Measurements from ENCODE around the gene RASA3. TPM values are rescaled to one million over a fixed set of nuclear protein-coding genes. Genes with fewer than 3 reads are reported as not detected.
A peak's percentile ranks its signal among the peaks of the same experiment; 100 is the strongest.

Gene RASA3
- total and polyA plus RNA-seq, 11 donors, result 4.8 to 24.2 (median 9.7) TPM

DNA sequence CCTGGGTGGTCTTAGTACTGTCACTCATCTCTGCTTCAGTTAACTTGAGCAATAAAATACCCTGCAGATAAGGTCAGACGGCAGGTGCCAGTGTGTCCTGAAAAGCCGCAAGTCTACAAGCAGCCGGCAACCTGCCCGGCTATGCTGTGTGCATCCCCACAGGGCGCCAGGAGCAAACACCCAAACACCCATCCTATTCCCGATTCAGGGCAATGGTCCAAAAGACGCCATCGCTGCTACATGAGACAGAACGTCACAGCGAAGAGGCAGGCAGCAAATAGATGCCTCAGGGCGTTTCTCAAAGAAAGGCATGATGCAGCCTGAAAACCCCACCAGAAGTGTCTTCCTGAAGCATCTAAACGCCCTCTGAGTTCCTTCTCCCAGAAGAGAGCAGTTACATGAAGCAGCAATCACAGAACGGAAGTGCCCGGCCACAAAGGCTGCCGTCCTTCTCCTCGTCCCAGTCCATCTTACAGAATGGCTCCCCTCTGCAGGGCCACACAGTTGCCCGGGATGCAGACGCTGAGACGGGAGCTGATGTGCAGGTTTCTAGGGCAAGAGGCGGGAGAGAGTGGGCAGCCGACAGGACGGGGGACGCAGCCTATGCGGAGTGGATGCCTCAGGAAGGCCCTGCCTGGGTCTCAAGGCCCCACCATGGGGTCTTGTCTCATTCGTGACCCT, 35.1 kb downstream of the RASA3 start:
- H3K27ac ChIP-seq, result no peak overlapping the region
- TF ChIP-seq POLR2A (IDR thresholded peaks at IDR 0.05), result no peak
- TF ChIP-seq, protein P1, sequence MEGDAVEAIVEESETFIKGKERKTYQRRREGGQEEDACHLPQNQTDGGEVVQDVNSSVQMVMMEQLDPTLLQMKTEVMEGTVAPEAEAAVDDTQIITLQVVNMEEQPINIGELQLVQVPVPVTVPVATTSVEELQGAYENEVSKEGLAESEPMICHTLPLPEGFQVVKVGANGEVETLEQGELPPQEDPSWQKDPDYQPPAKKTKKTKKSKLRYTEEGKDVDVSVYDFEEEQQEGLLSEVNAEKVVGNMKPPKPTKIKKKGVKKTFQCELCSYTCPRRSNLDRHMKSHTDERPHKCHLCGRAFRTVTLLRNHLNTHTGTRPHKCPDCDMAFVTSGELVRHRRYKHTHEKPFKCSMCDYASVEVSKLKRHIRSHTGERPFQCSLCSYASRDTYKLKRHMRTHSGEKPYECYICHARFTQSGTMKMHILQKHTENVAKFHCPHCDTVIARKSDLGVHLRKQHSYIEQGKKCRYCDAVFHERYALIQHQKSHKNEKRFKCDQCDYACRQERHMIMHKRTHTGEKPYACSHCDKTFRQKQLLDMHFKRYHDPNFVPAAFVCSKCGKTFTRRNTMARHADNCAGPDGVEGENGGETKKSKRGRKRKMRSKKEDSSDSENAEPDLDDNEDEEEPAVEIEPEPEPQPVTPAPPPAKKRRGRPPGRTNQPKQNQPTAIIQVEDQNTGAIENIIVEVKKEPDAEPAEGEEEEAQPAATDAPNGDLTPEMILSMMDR (IDR thresholded peaks at IDR 0.05), result no peak
- peak in 3 of 5 donors; percentile 12 to 31 (median 14) for DNase-seq

DNA sequence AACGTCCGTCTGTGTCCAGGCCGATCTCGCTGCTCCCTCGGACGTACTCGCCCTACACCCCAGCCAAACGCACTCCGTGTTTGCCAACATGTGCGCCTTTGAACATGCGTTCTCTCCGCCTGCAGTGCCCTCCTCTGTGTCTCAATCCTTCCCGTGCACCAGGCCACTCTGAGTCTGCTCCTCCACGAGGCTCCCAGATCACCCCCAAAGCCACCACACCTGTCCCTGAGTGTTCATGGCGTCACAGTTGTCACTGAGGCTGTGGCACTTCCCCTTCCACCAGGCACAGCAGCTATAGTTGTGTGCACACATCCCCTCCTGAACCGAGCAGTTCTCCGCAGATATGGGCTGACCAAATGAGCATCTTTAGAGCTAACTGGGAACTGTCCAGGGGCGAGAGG, 35.6 kb downstream of the RASA3 start:
- WGBS, 4 donors, result 94 to 96% (median 95%) methylated on average over 18 of the region's 18 CpGs

More for the DNA sequence above, 35.1 kb downstream of the RASA3 start:
- 91 to 94% (median 92%) methylated on average over 17 to 25 of the region's 25 CpGs for WGBS, 4 donors
- Histone ChIP-seq H3K36me3 (no peaks in the 10 kb centered on the region), H3K9me3 (peaks cover 0 to 24% (median 7%) of the 10 kb centered on the region in 12 donors), H3K4me1 (peaks cover 0 to 33% (median 21%) of the 10 kb centered on the region in 12 donors), H3K27me3 (no peaks in the 10 kb centered on the region), H3K4me3 (no peak overlapping the region)
- ATAC-seq, result no peak
- intact Hi-C loops (cut with DNase I), result no loop called here

DNA sequence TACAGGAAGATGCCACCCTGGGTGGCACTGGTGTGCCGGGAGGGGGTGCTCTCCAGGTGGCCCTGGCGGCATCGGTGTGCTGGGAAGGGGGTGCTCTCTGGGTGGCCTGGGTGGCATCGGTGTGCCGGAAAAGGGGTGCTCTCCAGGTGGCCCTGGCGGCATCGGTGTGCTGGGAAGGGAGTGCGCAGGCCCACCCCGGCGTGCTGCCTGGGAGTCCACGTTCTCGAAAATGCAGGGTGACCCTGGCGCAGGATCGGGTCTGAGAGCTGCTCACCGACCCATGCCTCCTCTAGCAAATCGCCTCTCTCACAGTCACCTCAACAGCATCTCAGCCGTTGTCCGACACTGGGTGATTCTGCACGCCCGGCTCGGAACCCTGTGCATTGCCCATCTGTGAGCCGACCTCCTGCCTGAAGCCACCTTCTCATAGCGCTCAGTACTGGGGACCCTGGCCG, 36.4 kb downstream of the RASA3 start:
- no peak overlapping the region for H3K27ac ChIP-seq

More for the DNA sequence above, 35.6 kb downstream of the RASA3 start:
- no peaks in the 10 kb centered on the region for H3K36me3 ChIP-seq
- no peak for ATAC-seq
- DNase-seq, result peak in 3 of 5 donors; percentile 10 to 43 (median 14)
- intact Hi-C loops (cut with DNase I), result no loop called here
- TF ChIP-seq, protein P1 (IDR thresholded peaks at IDR 0.05), result no peak
- no peak for TF ChIP-seq POLR2A (IDR thresholded peaks at IDR 0.05)
- peaks cover 0 to 33% (median 21%) of the 10 kb centered on the region in 12 donors for H3K4me1 ChIP-seq
- H3K9me3 ChIP-seq, result peaks cover 0 to 29% (median 7%) of the 10 kb centered on the region in 12 donors
- H3K4me3 ChIP-seq, result no peak overlapping the region
- H3K27me3 ChIP-seq, result no peaks in the 10 kb centered on the region
- no peak overlapping the region for H3K27ac ChIP-seq

DNA sequence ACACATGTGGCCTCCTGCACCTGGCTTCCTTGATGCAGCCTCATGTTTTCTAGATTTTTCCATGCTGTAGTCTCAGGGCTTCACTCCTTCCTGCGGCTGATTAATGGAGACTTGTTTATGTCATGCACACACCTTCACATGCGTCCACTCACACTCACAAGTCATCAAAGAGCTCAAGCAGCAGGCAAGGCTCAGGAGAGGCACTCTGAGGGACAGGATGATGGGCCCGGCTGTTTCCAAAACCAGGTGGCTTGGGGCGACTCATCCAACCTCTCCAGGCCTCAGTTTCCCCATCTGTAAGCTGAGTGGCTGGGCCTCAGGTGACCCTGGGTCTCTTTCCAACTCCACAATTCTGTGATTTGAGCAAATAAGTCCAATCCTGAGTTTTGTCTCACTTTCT, 36.9 kb downstream of the RASA3 start:
- Histone ChIP-seq H3K27me3 (no peaks in the 10 kb centered on the region), H3K9me3 (peaks cover 0 to 38% (median 9%) of the 10 kb centered on the region in 12 donors), H3K4me1 (peaks cover 0 to 23% (median 15%) of the 10 kb centered on the region in 12 donors), H3K27ac (no peak overlapping the region), H3K4me3 (no peak overlapping the region), H3K36me3 (no peaks in the 10 kb centered on the region)
- DNase-seq (peak in 2 of 5 donors; percentile 12 to 24), ATAC-seq (no peak)
- WGBS, 4 donors, result 84 to 96% (median 89%) methylated on average over 4 of the region's 4 CpGs
- intact Hi-C loops (cut with DNase I), result no loop called here
- TF ChIP-seq POLR2A (IDR thresholded peaks at IDR 0.05), result no peak
- TF ChIP-seq, protein P1 (IDR thresholded peaks at IDR 0.05), result no peak

More for the DNA sequence above, 36.4 kb downstream of the RASA3 start:
- DNase-seq, result peak in 3 of 5 donors; percentile 12 to 45 (median 22)
- TF ChIP-seq, protein P1 (IDR thresholded peaks at IDR 0.05), result no peak
- no peak for TF ChIP-seq POLR2A (IDR thresholded peaks at IDR 0.05)
- intact Hi-C loops (cut with DNase I), result no loop called here
- Histone ChIP-seq H3K9me3 (peaks cover 0 to 37% (median 9%) of the 10 kb centered on the region in 12 donors), H3K4me1 (peaks cover 0 to 28% (median 18%) of the 10 kb centered on the region in 12 donors), H3K36me3 (no peaks in the 10 kb centered on the region), H3K27me3 (no peaks in the 10 kb centered on the region), H3K4me3 (no peak overlapping the region)
- no peak for ATAC-seq
- 91 to 93% (median 92%) methylated on average over 22 to 24 of the region's 24 CpGs for WGBS, 4 donors
